GM12878 (cell line): ENCODE measurements around the gene BIN1. TPM values are rescaled to one million over a fixed set of nuclear protein-coding genes. Genes with fewer than 3 reads are reported as not detected.

Experiments used
- ATAC-seq: fragments of 200-7000 bp; cut with Tn5 transposase; 3 replicates; pipeline ENCODE4 v1.9.1; 2020; ENCODE audit warnings: mild to moderate bottlenecking, moderate library complexity
- BruUV-seq: library from RNA; stranded (reverse); fragments of 400-500 nt; replicated peaks from 2 replicates; lab custom pipeline; 2021; lab: Mats Ljungman, UMichigan
- CTCF ChIA-PET: fragments of 300-600 bp; sonication (Branson Sonifier 250); formaldehyde crosslinking; extraction: SDS; loops from one replicate; lab custom pipeline; 2021; ENCODE audit warnings: inconsistent platforms; lab: Yijun Ruan, JAX
- POLR2A ChIA-PET: fragments of 350-600 bp; formaldehyde crosslinking; extraction: SDS; loops from one replicate; lab custom pipeline; 2021; ENCODE audit warnings: inconsistent platforms; lab: Charles Lee
- RAD21 ChIA-PET: fragments of 300-600 bp; sonication (Branson Sonifier 250); formaldehyde crosslinking; loops from one replicate; lab custom pipeline; 2023; ENCODE audit warnings: antibody characterized with exemption; ENCODE audit not compliant: unreplicated experiment; lab: Charles Lee
- SMC1A ChIA-PET: fragments of 300-600 bp; sonication (Branson Sonifier 250); formaldehyde crosslinking; loops from one replicate; lab custom pipeline; 2023; ENCODE audit not compliant: unreplicated experiment, uncharacterized antibody; lab: Charles Lee
- DNase-seq: peaks from one replicate; pipeline ENCODE4 v3.0.0-alpha.2; 2011; ENCODE audit warnings: low read depth, low spot score
- FAIRE-seq: peaks from 3 replicates; lab custom pipeline; 2011; peaks lifted over from hg19 to GRCh38; lab: Jason Lieb, UNC
- H2AFZ ChIP-seq: 2 replicates; pipeline ENCODE4 v1.6.0; 2011; ENCODE audit warnings: low read depth, low read length, control low read depth; ENCODE audit not compliant: control insufficient read depth
- H3K27ac ChIP-seq: 2 replicates; pipeline ENCODE4 v1.5.1; 2011; ENCODE audit warnings: control low read depth; ENCODE audit not compliant: control insufficient read depth, insufficient read depth
- H3K27me3 ChIP-seq, 2 experiments: replicated peaks in 1 of 2; 2 replicates each; pipeline versions ENCODE4 v1.6.0 to v1.6.1; 2011; ENCODE audit warnings: low read length in 1 of 2; ENCODE audit not compliant: control insufficient read depth in 2 of 2, insufficient read depth in 2 of 2
- H3K36me3 ChIP-seq, 2 experiments: 2 replicates each; pipeline ENCODE4 v1.5.1; 2011; ENCODE audit warnings: low read length in 1 of 2; ENCODE audit not compliant: control insufficient read depth in 2 of 2, insufficient read depth in 2 of 2
- H3K4me1 ChIP-seq: 2 replicates; pipeline ENCODE4 v1.6.1; 2011; ENCODE audit warnings: mild to moderate bottlenecking, low read length, moderate library complexity, mixed read lengths; ENCODE audit not compliant: control insufficient read depth, insufficient read depth
- H3K4me2 ChIP-seq: 2 replicates; pipeline ENCODE4 v1.6.0; 2011; ENCODE audit warnings: control low read depth; ENCODE audit not compliant: control insufficient read depth, insufficient read depth
- H3K4me3 ChIP-seq: fragments of 200-600 bp; sonication (generic); 2 replicates; pipeline ENCODE4 v1.5.1; 2016
- H3K79me2 ChIP-seq: 2 replicates; pipeline ENCODE4 v1.6.0; 2011; ENCODE audit warnings: low read length; ENCODE audit not compliant: control insufficient read depth, insufficient read depth
- H3K9ac ChIP-seq: 2 replicates; pipeline ENCODE4 v1.8.0; 2011; ENCODE audit warnings: low read length, control low read depth, mixed read lengths; ENCODE audit not compliant: control insufficient read depth, insufficient read depth
- H3K9me3 ChIP-seq: replicated peaks from 3 replicates; pipeline ENCODE4 v1.5.1; 2011; ENCODE audit warnings: mild to moderate bottlenecking, low read length; ENCODE audit not compliant: control insufficient read depth, insufficient read depth
- H4K20me1 ChIP-seq: 2 replicates; pipeline ENCODE4 v1.6.0; 2011; ENCODE audit not compliant: control insufficient read depth, insufficient read depth
- ASH2L ChIP-seq: fragments of 300-600, 200-600 bp; sonication (generic); IDR thresholded peaks from 2 replicates; pipeline ENCODE4 v1.6.1; 2017; ENCODE audit warnings: low read depth, mild to moderate bottlenecking, borderline replicate concordance
- CREM ChIP-seq: IDR thresholded peaks from 2 replicates; pipeline ENCODE4 v1.6.1; 2014; ENCODE audit warnings: antibody characterized with exemption, low read depth
- FOXM1 ChIP-seq: IDR thresholded peaks from 2 replicates; pipeline ENCODE4 v1.6.1; 2012; ENCODE audit warnings: low read depth, mild to moderate bottlenecking, inconsistent platforms, low read length, moderate library complexity
- KAT2A ChIP-seq: conservative IDR thresholded peaks from 2 replicates; pipeline ENCODE4 v1.6.1; 2011; ENCODE audit warnings: low read depth, low read length; ENCODE audit not compliant: control insufficient read depth
- LARP7 ChIP-seq: fragments of 450-650 bp; IDR thresholded peaks from 2 replicates; pipeline ENCODE4 v1.6.1; 2017; ENCODE audit warnings: mild to moderate bottlenecking
- PML ChIP-seq: IDR thresholded peaks from 2 replicates; pipeline ENCODE4 v1.6.1; 2012; ENCODE audit warnings: low read length, inconsistent platforms
- RUNX3 ChIP-seq: IDR thresholded peaks from 2 replicates; pipeline ENCODE4 v1.6.1; 2012; ENCODE audit warnings: low read length, inconsistent platforms
- STAT1 ChIP-seq: fragments of 450-650 bp; conservative IDR thresholded peaks from 2 replicates; pipeline ENCODE4 v1.6.1; 2014; ENCODE audit warnings: antibody characterized with exemption, mild to moderate bottlenecking
- YBX1 ChIP-seq: fragments of 450-650 bp; IDR thresholded peaks from 2 replicates; pipeline ENCODE4 v1.6.1; 2016; ENCODE audit warnings: antibody characterized with exemption
- YY1 ChIP-seq: IDR thresholded peaks from 2 replicates; pipeline ENCODE4 v1.6.1; 2011; ENCODE audit warnings: low read depth, mild to moderate bottlenecking, low read length
- ZBED1 ChIP-seq: IDR thresholded peaks from 2 replicates; pipeline ENCODE4 v1.6.1; 2016; ENCODE audit warnings: borderline replicate concordance
- ZZZ3 ChIP-seq: IDR thresholded peaks from 2 replicates; pipeline ENCODE4 v1.6.1; 2011; ENCODE audit warnings: low read depth; ENCODE audit not compliant: control insufficient read depth, insufficient read length
- WGBS: methylation state at CpG from one replicate; pipeline ENCODE4 v1.1.6; 2016; ENCODE audit warnings: low lambda C conversion rate; ENCODE audit not compliant: insufficient replicate concordance, insufficient coverage; ENCODE audit errors: missing lambda C conversion rate; 5-methylcytosine and 5-hydroxymethylcytosine counted together
- in situ Hi-C: fragments of 300-500 bp; cut with MboI; formaldehyde crosslinking; loops from 9 replicates; pipeline ENCODE4 v1.14.3; 2018; ENCODE audit warnings: mixed read lengths
- intact Hi-C: fragments of 100-400 bp; cut with micrococcal nuclease; formaldehyde crosslinking; loops from one replicate; pipeline ENCODE4 v1.14.2; 2022; ENCODE audit not compliant: unreplicated experiment
- polyA plus RNA-seq, 11 experiments: library from polyadenylated mRNA; depleted of rRNA in 4 of 11; unstranded in 6 of 11; stranded (reverse) in 5 of 11; fragments of >200 nt; fragmentation: Nextera tagmentation in 4 of 11; fragmentation: Illumina TruSeq in 1 of 11; extraction: Ambion mirVana in 4 of 11; extraction: Trizol in 1 of 11; gene quantifications; 1 replicate in 1 of 11; 2 replicates in 10 of 11; pipeline versions ENCODE4 v1.2.1 to v1.2.3, GENCODE V29; 2011 to 2016; ENCODE audit warnings: inconsistent platforms in 2 of 11, missing spikeins in 2 of 11, low read depth in 1 of 11
- total RNA-seq, 4 experiments: library from RNA; depleted of rRNA in 3 of 4; stranded (reverse); fragments of >200 nt in 3 of 4; fragmentation: Illumina TruSeq in 1 of 4; extraction: Trizol in 1 of 4; gene quantifications; 2 replicates each; pipeline versions ENCODE4 v1.2.1 to v1.2.3, GENCODE V29; 2013 to 2021
- TF ChIP-seq, protein P1 (sequence below): fragments of 150-350 bp; IDR thresholded peaks from 2 replicates; pipeline ENCODE4 v1.6.1; 2016; ENCODE audit warnings: low read depth, low read length
- TF ChIP-seq, protein P2 (sequence below): fragments of 450-650 bp; IDR thresholded peaks from 2 replicates; pipeline ENCODE4 v1.6.1; 2017; ENCODE audit warnings: mild to moderate bottlenecking, moderate library complexity

Gene BIN1
- total and polyA plus RNA-seq, 10 of the 15 experiments (the other 5 are each of a cell fraction or from before 2014, with no cell fraction given): 0.32 to 21.3 (median 11.2) TPM

DNA sequence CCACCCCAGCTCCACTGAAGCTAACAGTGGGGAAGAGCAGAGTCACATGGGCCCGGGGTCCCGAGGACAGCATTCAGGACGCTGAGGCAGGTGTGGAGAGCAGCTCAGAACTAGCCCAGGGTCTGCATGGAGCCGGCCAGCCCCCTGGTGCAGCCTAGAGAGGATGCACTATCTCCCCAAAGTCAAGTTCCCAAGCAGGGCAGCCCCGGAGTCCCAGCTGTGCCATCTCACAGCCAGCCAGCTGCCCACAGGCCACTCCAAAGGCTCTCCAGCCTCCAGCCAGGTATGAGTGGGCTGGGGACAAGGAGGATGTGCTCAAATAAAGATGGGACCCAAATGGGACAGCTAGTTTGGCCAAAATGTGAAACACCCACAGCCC lies 41.0 kb downstream of the BIN1 start:
- no peaks in the 10 kb centered on the region for H4K20me1 ChIP-seq
- ChIA-PET SMC1A (no interaction called here), POLR2A (interaction anchor here (1.3 kb wide), 1 partner anchor 9 kb away, joined by 5 read pairs; no protein-coding TSS in a partner anchor), RAD21 (interaction anchor here (0.5 to 1.8 kb wide), 4 partner anchors 9 to 208 kb away, joined by 3 to 6 read pairs (median 3); no protein-coding TSS in a partner anchor), CTCF (interaction anchor here (1.0 to 2.0 kb wide), 2 partner anchors 42 to 108 kb away, joined by 3 to 5 read pairs; no protein-coding TSS in a partner anchor)
- no peaks in the 10 kb centered on the region for H3K9me3 ChIP-seq
- no peak overlapping the region for H3K9ac ChIP-seq
- no peak for FAIRE-seq
- ATAC-seq: no peak
- H3K4me2 ChIP-seq: no peak overlapping the region
- 74% methylated on average over 5 of the region's 5 CpGs for WGBS
- no peaks in the 10 kb centered on the region for H3K27me3 ChIP-seq
- H3K79me2 ChIP-seq: no peaks in the 10 kb centered on the region
- H3K36me3 ChIP-seq: no peaks in the 10 kb centered on the region; a peak in 1 of 4 replicates
- DNase-seq: no peak
- no peak for TF ChIP-seq ZZZ3
- TF ChIP-seq KAT2A: no peak
- no peak for TF ChIP-seq STAT1
- TF ChIP-seq ASH2L: no peak
- TF ChIP-seq YBX1: no peak
- TF ChIP-seq, protein P1, sequence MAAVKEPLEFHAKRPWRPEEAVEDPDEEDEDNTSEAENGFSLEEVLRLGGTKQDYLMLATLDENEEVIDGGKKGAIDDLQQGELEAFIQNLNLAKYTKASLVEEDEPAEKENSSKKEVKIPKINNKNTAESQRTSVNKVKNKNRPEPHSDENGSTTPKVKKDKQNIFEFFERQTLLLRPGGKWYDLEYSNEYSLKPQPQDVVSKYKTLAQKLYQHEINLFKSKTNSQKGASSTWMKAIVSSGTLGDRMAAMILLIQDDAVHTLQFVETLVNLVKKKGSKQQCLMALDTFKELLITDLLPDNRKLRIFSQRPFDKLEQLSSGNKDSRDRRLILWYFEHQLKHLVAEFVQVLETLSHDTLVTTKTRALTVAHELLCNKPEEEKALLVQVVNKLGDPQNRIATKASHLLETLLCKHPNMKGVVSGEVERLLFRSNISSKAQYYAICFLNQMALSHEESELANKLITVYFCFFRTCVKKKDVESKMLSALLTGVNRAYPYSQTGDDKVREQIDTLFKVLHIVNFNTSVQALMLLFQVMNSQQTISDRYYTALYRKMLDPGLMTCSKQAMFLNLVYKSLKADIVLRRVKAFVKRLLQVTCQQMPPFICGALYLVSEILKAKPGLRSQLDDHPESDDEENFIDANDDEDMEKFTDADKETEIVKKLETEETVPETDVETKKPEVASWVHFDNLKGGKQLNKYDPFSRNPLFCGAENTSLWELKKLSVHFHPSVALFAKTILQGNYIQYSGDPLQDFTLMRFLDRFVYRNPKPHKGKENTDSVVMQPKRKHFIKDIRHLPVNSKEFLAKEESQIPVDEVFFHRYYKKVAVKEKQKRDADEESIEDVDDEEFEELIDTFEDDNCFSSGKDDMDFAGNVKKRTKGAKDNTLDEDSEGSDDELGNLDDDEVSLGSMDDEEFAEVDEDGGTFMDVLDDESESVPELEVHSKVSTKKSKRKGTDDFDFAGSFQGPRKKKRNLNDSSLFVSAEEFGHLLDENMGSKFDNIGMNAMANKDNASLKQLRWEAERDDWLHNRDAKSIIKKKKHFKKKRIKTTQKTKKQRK: no peak
- TF ChIP-seq PML: no peak
- TF ChIP-seq, protein P2, sequence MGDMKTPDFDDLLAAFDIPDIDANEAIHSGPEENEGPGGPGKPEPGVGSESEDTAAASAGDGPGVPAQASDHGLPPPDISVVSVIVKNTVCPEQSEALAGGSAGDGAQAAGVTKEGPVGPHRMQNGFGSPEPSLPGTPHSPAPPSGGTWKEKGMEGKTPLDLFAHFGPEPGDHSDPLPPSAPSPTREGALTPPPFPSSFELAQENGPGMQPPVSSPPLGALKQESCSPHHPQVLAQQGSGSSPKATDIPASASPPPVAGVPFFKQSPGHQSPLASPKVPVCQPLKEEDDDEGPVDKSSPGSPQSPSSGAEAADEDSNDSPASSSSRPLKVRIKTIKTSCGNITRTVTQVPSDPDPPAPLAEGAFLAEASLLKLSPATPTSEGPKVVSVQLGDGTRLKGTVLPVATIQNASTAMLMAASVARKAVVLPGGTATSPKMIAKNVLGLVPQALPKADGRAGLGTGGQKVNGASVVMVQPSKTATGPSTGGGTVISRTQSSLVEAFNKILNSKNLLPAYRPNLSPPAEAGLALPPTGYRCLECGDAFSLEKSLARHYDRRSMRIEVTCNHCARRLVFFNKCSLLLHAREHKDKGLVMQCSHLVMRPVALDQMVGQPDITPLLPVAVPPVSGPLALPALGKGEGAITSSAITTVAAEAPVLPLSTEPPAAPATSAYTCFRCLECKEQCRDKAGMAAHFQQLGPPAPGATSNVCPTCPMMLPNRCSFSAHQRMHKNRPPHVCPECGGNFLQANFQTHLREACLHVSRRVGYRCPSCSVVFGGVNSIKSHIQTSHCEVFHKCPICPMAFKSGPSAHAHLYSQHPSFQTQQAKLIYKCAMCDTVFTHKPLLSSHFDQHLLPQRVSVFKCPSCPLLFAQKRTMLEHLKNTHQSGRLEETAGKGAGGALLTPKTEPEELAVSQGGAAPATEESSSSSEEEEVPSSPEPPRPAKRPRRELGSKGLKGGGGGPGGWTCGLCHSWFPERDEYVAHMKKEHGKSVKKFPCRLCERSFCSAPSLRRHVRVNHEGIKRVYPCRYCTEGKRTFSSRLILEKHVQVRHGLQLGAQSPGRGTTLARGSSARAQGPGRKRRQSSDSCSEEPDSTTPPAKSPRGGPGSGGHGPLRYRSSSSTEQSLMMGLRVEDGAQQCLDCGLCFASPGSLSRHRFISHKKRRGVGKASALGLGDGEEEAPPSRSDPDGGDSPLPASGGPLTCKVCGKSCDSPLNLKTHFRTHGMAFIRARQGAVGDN: no peak
- no peak for TF ChIP-seq RUNX3
- TF ChIP-seq YY1: no peak
- TF ChIP-seq CREM: no peak
- TF ChIP-seq ZBED1: no peak
- TF ChIP-seq LARP7: no peak
- TF ChIP-seq FOXM1: no peak
- TF ChIP-seq, all 136 proteins: peak for 0
- Histone ChIP-seq H2AFZ (no peak overlapping the region), H3K4me3 (no peak overlapping the region), H3K4me1 (peaks cover 11% of the 10 kb centered on the region), H3K27ac (no peak overlapping the region)
- intact Hi-C loops (loop anchor here (5.0 kb wide), 2 partner anchors 91 to 106 kb away; no protein-coding TSS in a partner anchor), in situ Hi-C loops (no loop called here)
- no TSS peak for BruUV-seq
